ENCODE data around the gene TTLL11. TPM values are rescaled to one million over a fixed set of nuclear protein-coding genes. Genes with fewer than 3 reads are reported as not detected.

Gene TTLL11
- total RNA-seq, 2 experiments from 2014 or later: 3.3 to 6.9 TPM

DNA sequence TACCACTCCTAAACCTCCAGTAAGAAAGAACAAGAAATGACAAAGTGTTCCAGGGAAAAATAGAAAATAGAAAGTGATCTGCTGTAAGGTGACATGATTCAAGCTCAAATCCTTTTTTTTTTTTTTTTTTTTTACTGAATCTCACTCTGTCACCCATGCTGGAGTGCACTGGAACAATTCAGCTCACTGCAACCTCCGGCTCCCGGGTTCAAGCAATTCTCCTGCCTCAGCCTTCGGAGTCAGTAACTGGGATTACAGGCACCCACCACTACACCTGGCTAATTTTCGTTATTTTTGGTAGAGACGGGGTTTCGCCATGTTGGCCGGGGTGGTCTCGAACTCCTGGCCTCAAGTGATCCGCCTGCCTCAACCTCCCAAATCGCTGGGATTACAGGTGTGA is 35.9 kb downstream of the TTLL11 start:
- no peaks in the 10 kb centered on the region for H3K9me2 ChIP-seq (ENCODE audit: insufficient read depth, low read length)
- H3K27ac ChIP-seq (ENCODE audit: low read depth, low read length, poor library complexity, severe bottlenecking): no peak overlapping the region
- no peaks in the 10 kb centered on the region for H3K9me3 ChIP-seq (ENCODE audit: low read length)
- ChIA-PET POLR2A (no interaction called here), CTCF (ENCODE audit: unreplicated experiment) (no interaction called here)
- no peaks in the 10 kb centered on the region for H3K36me3 ChIP-seq (ENCODE audit: insufficient read depth, low read length)
- no peaks in the 10 kb centered on the region for H4K20me1 ChIP-seq (ENCODE audit: insufficient read depth, low read length)
- no peak for DNase-seq (ENCODE audit: low spot score)
- BruUV-seq (replicated peaks): no TSS peak
- no peaks in the 10 kb centered on the region for H3K79me2 ChIP-seq (ENCODE audit: insufficient read depth, low read depth, low read length)
- no peaks in the 10 kb centered on the region for H3K4me1 ChIP-seq (ENCODE audit: insufficient read depth, low read length, poor library complexity, severe bottlenecking)
- H3K4me2 ChIP-seq (ENCODE audit: low read length): no peak overlapping the region
- TF ChIP-seq EZH2phosphoT487 (IDR thresholded peaks at IDR 0.05; ENCODE audit: borderline replicate concordance, low read depth, low read length) (no peak), CTCF (conservative IDR thresholded peaks at IDR 0.05; ENCODE audit: low read length) (no peak)
- no peak overlapping the region for H2AFZ ChIP-seq (ENCODE audit: low read length)
- intact Hi-C loops (cut with micrococcal nuclease; ENCODE audit: unreplicated experiment): no loop called here
- H3K4me3 ChIP-seq (ENCODE audit: low read depth, low read length, poor library complexity, severe bottlenecking): no peak overlapping the region

- POLR2A ChIA-PET: no interaction called here
- BruUV-seq (replicated peaks): no TSS peak
- no peak overlapping the region for H2AFZ ChIP-seq (ENCODE audit: low read length)
These were observed 36.6 kb downstream of the TTLL11 start for GRCh38 chr9:122056484-122056883.

GRCh38 chr9:122055701-122056100 is 37.4 kb downstream of the TTLL11 start:
- Histone ChIP-seq H3K9me2 (ENCODE audit: insufficient read depth, low read length) (no peaks in the 10 kb centered on the region), H3K4me1 (ENCODE audit: insufficient read depth, low read length, poor library complexity, severe bottlenecking) (no peaks in the 10 kb centered on the region), H3K9me3 (ENCODE audit: low read length) (no peaks in the 10 kb centered on the region), H2AFZ (ENCODE audit: low read length) (no peak overlapping the region), H4K20me1 (ENCODE audit: insufficient read depth, low read length) (no peaks in the 10 kb centered on the region), H3K36me3 (ENCODE audit: insufficient read depth, low read length) (no peaks in the 10 kb centered on the region), H3K4me2 (ENCODE audit: low read length) (no peak overlapping the region), H3K4me3 (ENCODE audit: low read depth, low read length, poor library complexity, severe bottlenecking) (no peak overlapping the region), H3K79me2 (ENCODE audit: insufficient read depth, low read depth, low read length) (no peaks in the 10 kb centered on the region), H3K27ac (ENCODE audit: low read depth, low read length, poor library complexity, severe bottlenecking) (no peak overlapping the region)
- intact Hi-C loops (cut with micrococcal nuclease; ENCODE audit: unreplicated experiment): no loop called here
- TF ChIP-seq EZH2phosphoT487 (IDR thresholded peaks at IDR 0.05; ENCODE audit: borderline replicate concordance, low read depth, low read length): no peak
- no peak for TF ChIP-seq CTCF (conservative IDR thresholded peaks at IDR 0.05; ENCODE audit: low read length)
- ChIA-PET POLR2A (no interaction called here), CTCF (ENCODE audit: unreplicated experiment) (no interaction called here)
- DNase-seq (ENCODE audit: low spot score): no peak
- BruUV-seq (replicated peaks): no TSS peak

More at GRCh38 chr9:122056484-122056883, 36.6 kb downstream of the TTLL11 start:
- no peaks in the 10 kb centered on the region for H3K9me2 ChIP-seq (ENCODE audit: insufficient read depth, low read length)
- no peaks in the 10 kb centered on the region for H3K9me3 ChIP-seq (ENCODE audit: low read length)
- intact Hi-C loops (cut with micrococcal nuclease; ENCODE audit: unreplicated experiment): no loop called here
- H3K79me2 ChIP-seq (ENCODE audit: insufficient read depth, low read depth, low read length): no peaks in the 10 kb centered on the region
- H3K4me2 ChIP-seq (ENCODE audit: low read length): no peak overlapping the region
- no peak overlapping the region for H3K4me3 ChIP-seq (ENCODE audit: low read depth, low read length, poor library complexity, severe bottlenecking)
- H3K36me3 ChIP-seq (ENCODE audit: insufficient read depth, low read length): no peaks in the 10 kb centered on the region
- H3K27ac ChIP-seq (ENCODE audit: low read depth, low read length, poor library complexity, severe bottlenecking): no peak overlapping the region
- H4K20me1 ChIP-seq (ENCODE audit: insufficient read depth, low read length): no peaks in the 10 kb centered on the region
- no peak for TF ChIP-seq EZH2phosphoT487 (IDR thresholded peaks at IDR 0.05; ENCODE audit: borderline replicate concordance, low read depth, low read length)
- no peak for TF ChIP-seq CTCF (conservative IDR thresholded peaks at IDR 0.05; ENCODE audit: low read length)
- DNase-seq (ENCODE audit: low spot score): no peak
- H3K4me1 ChIP-seq (ENCODE audit: insufficient read depth, low read length, poor library complexity, severe bottlenecking): no peaks in the 10 kb centered on the region
- CTCF ChIA-PET (ENCODE audit: unreplicated experiment): no interaction called here
